ENCODE measurements around the gene CTSC. TPM values are rescaled to one million over a fixed set of nuclear protein-coding genes. Genes with fewer than 3 reads are reported as not detected.

Gene CTSC
- total RNA-seq, 1 donor from 2014 or later: 164 TPM

DNA sequence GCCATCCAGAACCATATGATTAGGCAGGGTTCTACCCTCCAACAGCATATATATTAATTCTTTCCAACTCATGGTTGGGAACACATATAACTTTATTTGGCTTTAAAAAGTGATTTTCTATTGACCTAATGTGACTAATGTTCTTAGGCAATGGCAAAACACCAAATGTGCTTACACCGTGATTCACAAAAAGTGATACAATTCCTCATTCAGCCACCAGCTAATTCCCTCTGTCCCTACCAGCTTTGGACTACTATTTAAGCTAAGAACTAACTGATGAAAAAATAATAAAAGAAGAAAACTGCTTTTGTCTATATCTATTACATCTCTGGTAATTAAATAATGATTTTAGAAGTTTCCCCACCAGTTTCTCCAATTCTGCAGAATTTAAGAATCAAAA lies 4.7 kb downstream of the CTSC start:
- intact Hi-C loops (cut with DNase I): loop anchor here (10.0 kb wide), 1 partner anchor 852 kb away; no protein-coding TSS in a partner anchor
- no peaks in the 10 kb centered on the region for H3K27me3 ChIP-seq
- no peaks in the 10 kb centered on the region for H3K36me3 ChIP-seq
- DNase-seq (ENCODE audit: low spot score in 2 of 2): no peak
- no peaks in the 10 kb centered on the region for H3K9me3 ChIP-seq
- no peak overlapping the region for H3K4me3 ChIP-seq
- peaks cover 0 to 3% of the 10 kb centered on the region in 2 donors for H3K4me1 ChIP-seq
- no peak overlapping the region for H3K27ac ChIP-seq
- TF ChIP-seq CTCF (IDR thresholded peaks at IDR 0.05): no peak

DNA sequence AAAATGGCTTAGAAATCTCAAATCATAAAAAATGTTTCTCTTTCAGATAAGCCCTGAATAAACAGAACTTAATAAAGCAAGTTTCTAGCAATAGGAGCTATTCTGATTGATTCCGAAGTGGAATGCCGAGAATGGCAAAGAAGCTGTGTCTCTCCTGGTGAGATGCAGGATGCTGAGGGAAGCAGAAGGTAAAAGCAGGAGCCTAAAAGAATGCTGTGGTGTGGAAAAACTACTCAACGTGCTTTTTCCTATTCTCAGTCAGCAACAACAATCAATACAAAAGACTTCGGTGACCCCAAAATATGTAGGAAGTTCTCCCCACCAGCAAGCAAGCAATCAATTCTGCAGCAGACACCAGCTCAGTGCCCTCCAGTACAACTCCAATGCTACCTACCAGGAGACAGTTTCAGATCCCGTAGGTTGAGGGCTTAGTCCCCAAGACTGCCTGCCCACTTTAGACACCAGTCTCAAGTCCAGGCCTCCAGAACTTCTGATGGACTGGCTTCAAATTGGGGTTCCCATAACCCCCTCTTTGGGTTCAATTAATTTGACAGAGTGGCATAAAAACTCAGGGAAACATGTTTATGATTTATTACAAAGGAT lies 6.6 kb downstream of the CTSC start:
- H3K9me3 ChIP-seq: no peaks in the 10 kb centered on the region
- no peak for TF ChIP-seq CTCF (IDR thresholded peaks at IDR 0.05)
- H3K4me1 ChIP-seq: peaks cover 0 to 4% of the 10 kb centered on the region in 2 donors
- no peaks in the 10 kb centered on the region for H3K36me3 ChIP-seq
- H3K27me3 ChIP-seq: no peaks in the 10 kb centered on the region
- intact Hi-C loops (cut with DNase I): loop anchor here (10.0 kb wide), 1 partner anchor 854 kb away; no protein-coding TSS in a partner anchor
- no peak overlapping the region for H3K27ac ChIP-seq
- DNase-seq (ENCODE audit: low spot score in 2 of 2): no peak
- H3K4me3 ChIP-seq: no peak overlapping the region

- no peak overlapping the region for H3K27ac ChIP-seq
- H3K9me3 ChIP-seq: no peaks in the 10 kb centered on the region
- no peaks in the 10 kb centered on the region for H3K27me3 ChIP-seq
- intact Hi-C loops (cut with DNase I): loop anchor here (10.0 kb wide), 1 partner anchor 855 kb away; no protein-coding TSS in a partner anchor
- H3K4me3 ChIP-seq: no peak overlapping the region
- no peak for DNase-seq (ENCODE audit: low spot score in 2 of 2)
- no peak for TF ChIP-seq CTCF (IDR thresholded peaks at IDR 0.05)
- H3K4me1 ChIP-seq: peaks cover 0 to 4% of the 10 kb centered on the region in 2 donors
- peaks cover 0 to 2% of the 10 kb centered on the region in 2 donors for H3K36me3 ChIP-seq
Measured at GRCh38 chr11:88329563-88330250, 7.8 kb downstream of the CTSC start.

- DNase-seq (ENCODE audit: low spot score in 2 of 2): no peak
- TF ChIP-seq CTCF (IDR thresholded peaks at IDR 0.05): no peak
- H3K27ac ChIP-seq: peak overlapping the region; percentile 37 to 47
- H3K27me3 ChIP-seq: no peaks in the 10 kb centered on the region
- intact Hi-C loops (cut with DNase I): no loop called here
- peaks cover 0 to 2% of the 10 kb centered on the region in 2 donors for H3K36me3 ChIP-seq
- peaks cover 0 to 4% of the 10 kb centered on the region in 2 donors for H3K4me1 ChIP-seq
- H3K4me3 ChIP-seq: no peak overlapping the region
- no peaks in the 10 kb centered on the region for H3K9me3 ChIP-seq
Measured at GRCh38 chr11:88327462-88328143, 9.9 kb downstream of the CTSC start.

DNA sequence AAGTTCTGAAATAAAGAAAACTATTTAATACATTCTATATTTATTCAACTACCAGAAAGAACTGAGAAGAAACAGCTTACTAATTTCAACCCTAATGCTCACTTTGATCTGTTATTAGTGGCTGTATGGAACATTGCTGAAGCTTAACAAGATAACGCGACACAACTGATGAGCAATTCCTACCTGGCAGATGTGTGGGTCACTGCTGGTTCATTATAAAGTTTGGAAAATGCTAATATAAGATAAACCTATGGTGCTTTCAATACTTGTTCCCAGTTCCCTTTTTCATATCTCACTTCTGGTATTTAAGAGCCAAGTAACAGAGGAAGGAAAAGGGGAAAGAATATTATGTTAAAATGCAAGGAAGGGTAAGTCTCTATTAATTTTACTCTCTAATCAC lies 10.5 kb downstream of the CTSC start:
- Histone ChIP-seq H3K27ac (no peak overlapping the region), H3K9me3 (no peaks in the 10 kb centered on the region), H3K4me1 (peaks cover 0 to 4% of the 10 kb centered on the region in 2 donors), H3K4me3 (no peak overlapping the region), H3K36me3 (peaks cover 0 to 2% of the 10 kb centered on the region in 2 donors), H3K27me3 (no peaks in the 10 kb centered on the region)
- no peak for TF ChIP-seq CTCF (IDR thresholded peaks at IDR 0.05)
- intact Hi-C loops (cut with DNase I): no loop called here
- no peak for DNase-seq (ENCODE audit: low spot score in 2 of 2)

All from ascending aorta (tissue), 2 donors.